GM19328 (cell line): ENCODE results near the gene MRPL41.
"Not testable (repeated sequence)": the region's sequence is repeated elsewhere in the genome, so short reads cannot be mapped to it uniquely, and the experiment has no call there.

Source experiments
- ATAC-seq: cut with Tn5 transposase; IDR thresholded peaks from one replicate; pipeline ENCODE4 v1.9.1; 2021; ENCODE audit warnings: mild to moderate bottlenecking, moderate library complexity; ENCODE audit not compliant: unreplicated experiment

Gene MRPL41

DNA sequence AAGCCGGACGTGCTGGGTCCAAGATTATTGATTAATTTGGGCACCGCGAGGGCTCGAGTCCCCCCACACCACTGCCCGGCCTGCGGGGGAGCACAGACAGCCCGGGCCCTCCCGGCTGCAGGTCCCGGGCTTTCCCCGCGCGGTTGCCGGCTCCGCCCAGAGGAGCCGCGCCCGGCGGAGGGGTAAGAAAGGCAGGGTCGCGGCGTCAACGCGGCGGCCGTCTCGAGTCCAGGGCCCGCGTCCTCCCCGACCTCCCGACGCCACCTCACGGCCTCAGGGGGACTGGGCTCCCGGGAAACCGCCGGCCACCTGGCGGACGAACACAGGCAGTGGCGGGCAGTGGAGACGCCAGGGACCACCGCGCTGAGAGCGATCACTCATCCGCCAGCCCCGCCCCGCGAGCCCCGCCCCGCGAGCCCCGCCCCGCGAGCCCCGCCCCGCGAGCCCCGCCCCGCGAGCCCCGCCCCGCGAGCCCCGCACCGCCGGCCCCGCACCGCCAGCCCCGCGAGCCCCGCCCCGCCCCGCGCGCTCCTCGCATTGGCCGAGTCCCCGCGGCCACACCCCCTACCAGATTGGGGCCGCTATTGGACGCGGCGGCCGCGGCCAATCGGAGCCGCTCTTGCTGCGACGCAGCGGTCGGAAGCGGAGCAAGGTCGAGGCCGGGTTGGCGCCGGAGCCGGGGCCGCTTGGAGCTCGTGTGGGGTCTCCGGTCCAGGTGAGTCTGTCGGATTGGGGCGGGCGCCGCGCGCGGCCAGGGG is at the start of gene MRPL41:
TSS of gene MRPL41 (plus strand) at position 616 of the 758 bp plus-strand sequence. CDS start 203 bp downstream, outside the sequence.
- ATAC-seq = peak; percentile 76

DNA sequence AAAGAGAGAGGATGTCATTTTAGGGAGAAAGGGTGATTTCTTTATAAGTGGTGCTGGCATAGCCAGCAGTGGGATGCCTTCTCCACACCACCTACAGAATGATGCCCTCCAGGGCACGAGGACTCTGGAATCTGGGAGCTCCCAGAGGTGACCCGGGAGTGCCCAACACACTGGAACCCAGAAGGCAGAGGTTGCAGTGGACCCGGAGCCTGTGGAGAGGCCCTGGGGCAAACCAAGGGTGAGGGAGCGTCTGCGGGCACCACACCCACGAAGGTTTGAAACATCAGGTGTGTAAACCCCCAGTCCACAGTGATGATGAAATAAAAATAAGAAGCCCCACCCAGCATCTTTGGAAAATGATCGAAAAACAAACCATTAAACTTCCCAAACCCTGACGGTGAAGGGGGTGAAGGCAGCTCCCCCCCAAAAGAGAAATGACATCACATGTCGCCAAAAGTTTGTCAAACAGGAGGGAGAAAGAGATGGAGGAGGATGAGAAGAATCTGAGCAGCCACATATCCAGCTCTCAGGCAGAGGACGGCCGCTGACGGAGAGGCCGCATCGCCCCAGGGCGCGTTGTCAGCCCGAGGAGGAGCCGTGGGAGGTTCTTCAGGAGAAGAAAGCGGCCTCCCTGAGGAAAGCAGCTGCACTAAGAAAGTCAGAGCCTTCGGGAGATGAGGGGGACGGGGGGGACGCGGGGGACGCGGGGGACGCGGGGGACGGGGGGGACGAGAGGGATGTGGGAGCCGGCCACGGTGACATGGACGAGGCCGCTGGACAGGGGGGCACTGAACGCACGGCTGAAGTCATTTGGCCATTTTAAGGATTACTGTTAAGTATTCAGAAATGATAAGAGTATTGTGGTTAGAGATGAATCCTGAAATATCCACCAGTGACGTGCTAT is 49.4 kb upstream of the MRPL41 start:
- no peak for ATAC-seq

GRCh38 chr9:137504432-137504777 is 47.3 kb upstream of the MRPL41 start:
- ATAC-seq = no peak

GRCh38 chr9:137505421-137506140 is 46.1 kb upstream of the MRPL41 start:
- ATAC-seq = no peak

- ATAC-seq = no peak
Observed at GRCh38 chr9:137506274-137506673, 45.4 kb upstream of the MRPL41 start.

DNA sequence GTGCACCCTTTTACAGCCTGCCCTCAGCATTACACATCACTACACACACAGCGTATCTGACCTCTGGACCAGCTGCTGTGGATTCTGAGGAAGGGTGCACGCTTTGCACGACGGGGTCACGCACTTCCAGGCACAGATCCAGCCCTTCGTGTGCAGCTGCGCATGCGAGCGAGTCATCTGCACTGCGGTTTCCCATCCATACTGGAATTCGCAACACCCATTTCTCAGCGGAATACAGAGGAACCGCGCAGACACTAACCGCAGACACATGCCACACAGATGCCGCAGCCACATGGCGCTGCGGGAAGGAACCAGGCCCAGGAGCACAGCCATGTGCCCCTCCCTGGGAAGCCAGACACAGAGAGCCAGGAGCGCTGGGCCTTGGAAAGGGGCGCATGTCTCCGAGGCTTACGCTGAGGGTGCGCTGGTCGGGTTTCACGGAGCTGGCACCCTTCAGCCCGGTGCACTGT is 44.9 kb upstream of the MRPL41 start:
- ATAC-seq = no peak

DNA sequence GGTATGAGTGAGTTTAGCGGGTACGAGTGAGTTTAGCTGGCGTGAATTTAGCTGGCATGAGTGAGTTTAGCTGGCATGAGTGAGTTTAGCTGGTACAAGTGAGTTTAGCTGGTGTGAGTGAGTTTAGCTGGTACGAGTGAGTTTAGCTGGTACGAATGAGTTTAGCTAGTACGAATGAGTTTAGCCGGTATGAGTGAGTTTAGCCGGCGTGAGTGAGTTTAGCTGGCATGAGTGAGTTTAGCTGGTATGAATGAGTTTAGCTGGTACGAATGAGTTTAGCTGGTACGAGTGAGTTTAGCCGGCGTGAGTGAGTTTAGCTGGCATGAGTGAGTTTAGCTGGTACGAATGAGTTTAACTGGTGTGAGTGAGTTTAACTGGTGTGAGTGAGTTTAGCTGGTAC is 42.5 kb upstream of the MRPL41 start:
- no peak for ATAC-seq

DNA sequence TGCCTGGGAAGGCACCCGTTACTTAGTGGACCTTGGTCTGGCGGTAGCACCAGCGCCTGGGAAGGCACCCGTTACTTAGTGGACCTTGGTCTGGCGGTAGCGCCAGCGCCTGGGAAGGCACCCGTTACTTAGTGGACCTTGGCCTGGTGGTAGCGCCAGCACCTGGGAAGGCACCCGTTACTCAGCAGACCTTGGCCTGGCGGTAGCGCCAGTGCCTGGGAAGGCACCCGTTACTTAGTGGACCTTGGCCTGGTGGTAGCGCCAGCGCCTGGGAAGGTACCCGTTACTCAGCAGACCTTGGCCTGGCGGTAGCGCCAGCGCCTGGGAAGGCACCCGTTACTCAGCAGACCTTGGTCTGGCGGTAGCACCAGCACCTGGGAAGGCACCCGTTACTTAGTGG is 40.6 kb upstream of the MRPL41 start:
- ATAC-seq = not testable (repeated sequence)

- no peak for ATAC-seq
Observed at GRCh38 chr9:137511758-137512463, 39.8 kb upstream of the MRPL41 start.

GRCh38 chr9:137513136-137513535 is 38.5 kb upstream of the MRPL41 start:
- ATAC-seq = not testable (repeated sequence)

- ATAC-seq = not testable (repeated sequence)
Observed at GRCh38 chr9:137513801-137514570, 37.7 kb upstream of the MRPL41 start.

DNA sequence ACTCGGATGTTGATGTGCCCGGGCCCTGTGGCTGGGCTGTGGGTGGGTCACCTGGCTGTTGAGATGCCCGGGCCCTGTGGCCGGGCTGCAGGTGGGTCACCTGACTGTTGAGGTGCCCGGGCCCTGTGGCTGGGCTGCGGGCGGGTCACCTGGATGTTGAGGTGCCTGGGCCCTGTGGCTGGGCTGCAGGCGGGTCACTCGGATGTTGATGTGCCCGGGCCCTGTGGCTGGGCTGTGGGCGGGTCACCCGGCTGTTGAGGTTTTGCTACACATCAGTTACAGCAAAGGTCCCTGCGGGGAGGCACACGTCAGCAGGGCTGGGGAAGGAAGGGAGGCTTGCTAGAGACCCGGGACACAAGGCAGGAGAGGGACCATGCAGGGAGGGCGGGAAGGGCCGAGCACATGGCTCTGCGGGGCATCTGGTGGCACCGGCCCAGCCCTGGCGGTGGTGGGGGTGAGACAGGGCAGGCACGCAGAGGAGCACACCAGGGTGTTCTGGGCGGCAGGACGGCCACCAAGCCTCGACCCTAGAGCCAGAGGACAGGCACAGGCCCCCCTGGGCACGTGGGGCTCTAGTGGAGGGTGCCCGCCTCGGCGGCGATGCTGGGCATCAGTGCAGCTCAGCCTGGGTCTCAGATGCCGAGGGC is 36.9 kb upstream of the MRPL41 start:
- no peak for ATAC-seq

DNA sequence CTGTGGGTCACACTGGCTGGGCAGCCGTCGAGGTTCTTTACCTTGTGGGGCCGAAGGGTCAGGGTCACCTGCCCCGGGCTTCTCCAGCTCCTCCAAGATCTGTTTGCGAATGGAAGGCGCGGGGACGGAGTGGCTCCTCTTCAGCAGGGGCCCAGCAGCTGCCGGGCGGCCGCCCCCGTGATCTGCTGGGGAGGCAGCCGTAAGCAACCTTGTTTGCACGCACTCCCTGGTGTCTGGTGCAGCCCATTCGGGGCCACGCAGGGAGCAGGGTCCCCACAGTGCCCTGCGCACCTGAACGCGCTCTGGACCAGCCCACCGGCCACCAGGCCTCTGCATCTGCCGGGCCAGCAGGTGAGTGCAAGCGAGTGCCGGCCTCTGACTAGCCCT is 36.3 kb upstream of the MRPL41 start:
- no peak for ATAC-seq

DNA sequence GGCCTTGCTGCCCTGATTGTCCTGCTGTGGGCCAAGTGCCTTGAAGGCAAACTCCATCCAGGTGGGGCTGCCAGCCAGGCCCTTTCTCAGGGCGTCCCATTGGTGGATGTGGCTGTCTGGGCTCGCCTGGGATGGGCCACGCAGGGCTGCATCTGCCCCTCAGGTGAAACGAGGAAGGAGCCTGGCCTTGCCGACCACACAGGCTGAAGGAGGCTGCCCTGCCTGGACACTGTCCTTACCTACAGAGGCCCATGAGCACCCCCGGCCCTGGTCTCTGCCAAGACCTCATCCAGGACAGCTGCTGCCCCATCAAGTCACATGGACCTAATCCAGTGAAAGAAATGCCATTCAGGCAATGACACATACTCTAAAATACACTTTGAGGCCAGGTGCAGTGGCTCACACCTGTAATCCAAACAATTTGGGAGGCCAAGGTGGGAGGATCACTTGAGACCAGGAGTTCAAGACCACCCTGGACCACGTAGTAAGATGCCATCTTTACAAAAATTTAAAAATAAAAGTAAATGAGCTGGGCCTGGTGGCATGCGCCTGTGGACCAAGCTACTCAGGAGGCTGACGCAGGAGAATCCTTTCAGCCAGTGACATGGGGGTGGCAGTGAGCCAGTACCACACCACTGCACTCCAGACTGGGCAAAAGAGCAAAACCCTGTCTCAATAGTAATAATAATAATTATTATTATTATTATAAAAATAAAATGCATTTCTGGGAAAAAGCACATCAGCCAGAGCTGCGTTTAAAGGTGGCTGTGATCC is 35.3 kb upstream of the MRPL41 start:
- no peak for ATAC-seq

DNA sequence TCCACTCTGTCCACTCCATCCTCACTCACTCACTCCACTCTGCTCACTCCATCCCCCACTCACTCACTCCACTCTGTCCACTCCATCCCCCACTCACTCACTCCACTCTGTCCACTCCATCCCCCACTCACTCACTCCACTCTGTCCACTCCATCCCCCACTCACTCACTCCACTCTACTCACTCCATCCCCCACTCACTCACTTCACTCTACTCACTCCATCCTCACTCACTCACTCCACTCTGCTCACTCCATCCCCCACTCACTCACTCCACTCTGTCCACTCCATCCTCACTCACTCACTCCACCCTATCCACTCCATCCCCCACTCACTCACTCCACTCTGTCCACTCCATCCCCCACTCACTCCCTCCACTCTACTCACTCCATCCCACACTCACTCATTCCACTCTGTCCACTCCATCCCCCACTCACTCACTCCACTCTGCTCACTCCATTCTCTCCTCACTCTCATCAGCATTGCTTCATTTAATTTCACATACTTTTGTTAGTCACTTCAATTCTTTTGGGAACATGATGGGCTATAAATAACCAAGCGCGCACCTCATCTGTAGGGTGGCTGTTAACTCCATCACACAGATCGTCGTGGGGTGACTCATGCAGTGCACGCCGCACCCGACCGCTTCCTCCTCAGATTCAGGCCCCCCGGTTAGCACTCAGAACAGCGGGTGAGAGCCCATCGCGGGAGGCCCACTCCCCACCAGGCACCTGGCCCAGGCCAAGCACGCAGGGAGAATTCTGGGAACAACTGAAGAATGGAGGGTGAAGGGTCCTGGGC is 32.8 kb upstream of the MRPL41 start:
- not testable (repeated sequence) for ATAC-seq

DNA sequence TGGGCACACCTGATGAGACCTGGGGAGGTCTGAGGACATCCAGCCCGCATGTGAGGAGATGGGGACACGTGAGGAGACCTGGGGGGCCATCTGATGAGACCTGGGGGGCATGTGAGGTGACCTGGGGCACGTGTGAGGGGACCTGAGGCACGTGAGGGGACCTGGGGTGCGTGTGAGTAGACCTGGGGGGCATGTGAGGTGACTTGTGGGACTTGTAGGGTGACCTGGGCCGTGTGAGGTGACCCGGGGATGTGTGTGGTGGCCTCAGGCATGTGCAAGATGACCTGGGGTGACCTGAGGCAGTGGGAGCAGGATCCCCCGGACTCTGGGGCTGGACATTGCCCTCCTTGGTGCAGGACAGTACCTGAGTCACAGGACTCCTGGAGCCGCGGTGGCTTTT is 32.1 kb upstream of the MRPL41 start:
- no peak for ATAC-seq

- ATAC-seq = no peak
Observed at GRCh38 chr9:137520614-137521404, 30.9 kb upstream of the MRPL41 start.
